Nephron progenitor cell (in vitro differentiated cells): ENCODE results near the gene CACNA1H.

Experiments
- DNase-seq: peaks from one replicate; pipeline ENCODE4 v3.0.0; 2021
- H3K27ac Mint-ChIP-seq: 2 replicates; pipeline ENCODE4 v1.8.0; 2021; ENCODE audit warnings: mild to moderate bottlenecking, moderate library complexity, mixed read lengths
- H3K27me3 Mint-ChIP-seq: 2 replicates; pipeline ENCODE4 v1.8.0; 2021; ENCODE audit warnings: mild to moderate bottlenecking, low read depth, mixed read lengths; ENCODE audit not compliant: poor library complexity
- H3K36me3 Mint-ChIP-seq: 2 replicates; pipeline ENCODE4 v1.8.0; 2021; ENCODE audit warnings: low read depth, mixed read lengths
- H3K4me1 Mint-ChIP-seq: 2 replicates; pipeline ENCODE4 v1.8.0; 2021; ENCODE audit warnings: mixed read lengths
- H3K4me3 Mint-ChIP-seq: 2 replicates; pipeline ENCODE4 v1.8.0; 2021; ENCODE audit warnings: mild to moderate bottlenecking, moderate library complexity, mixed read lengths
- H3K9me3 Mint-ChIP-seq: 2 replicates; pipeline ENCODE4 v1.8.0; 2021; ENCODE audit warnings: mild to moderate bottlenecking, moderate library complexity, mixed read lengths
- TF ChIP-seq, protein P1 (sequence below): fragments of 200-600 bp; sonication (generic); IDR thresholded peaks from 2 replicates; pipeline ENCODE4 v1.5.0; 2021; ENCODE audit warnings: antibody characterized with exemption

The CACNA1H gene

GRCh38 chr16:1216681-1217400 is 63.9 kb downstream of the CACNA1H start:
- H3K9me3 Mint-ChIP-seq, result no peaks in the 10 kb centered on the region
- H3K27ac Mint-ChIP-seq, result no peak overlapping the region
- H3K4me3 Mint-ChIP-seq, result no peak overlapping the region
- DNase-seq, result no peak
- no peaks in the 10 kb centered on the region for H3K4me1 Mint-ChIP-seq
- H3K36me3 Mint-ChIP-seq, result peaks cover 5% of the 10 kb centered on the region
- TF ChIP-seq, protein P1, sequence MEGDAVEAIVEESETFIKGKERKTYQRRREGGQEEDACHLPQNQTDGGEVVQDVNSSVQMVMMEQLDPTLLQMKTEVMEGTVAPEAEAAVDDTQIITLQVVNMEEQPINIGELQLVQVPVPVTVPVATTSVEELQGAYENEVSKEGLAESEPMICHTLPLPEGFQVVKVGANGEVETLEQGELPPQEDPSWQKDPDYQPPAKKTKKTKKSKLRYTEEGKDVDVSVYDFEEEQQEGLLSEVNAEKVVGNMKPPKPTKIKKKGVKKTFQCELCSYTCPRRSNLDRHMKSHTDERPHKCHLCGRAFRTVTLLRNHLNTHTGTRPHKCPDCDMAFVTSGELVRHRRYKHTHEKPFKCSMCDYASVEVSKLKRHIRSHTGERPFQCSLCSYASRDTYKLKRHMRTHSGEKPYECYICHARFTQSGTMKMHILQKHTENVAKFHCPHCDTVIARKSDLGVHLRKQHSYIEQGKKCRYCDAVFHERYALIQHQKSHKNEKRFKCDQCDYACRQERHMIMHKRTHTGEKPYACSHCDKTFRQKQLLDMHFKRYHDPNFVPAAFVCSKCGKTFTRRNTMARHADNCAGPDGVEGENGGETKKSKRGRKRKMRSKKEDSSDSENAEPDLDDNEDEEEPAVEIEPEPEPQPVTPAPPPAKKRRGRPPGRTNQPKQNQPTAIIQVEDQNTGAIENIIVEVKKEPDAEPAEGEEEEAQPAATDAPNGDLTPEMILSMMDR, result no peak
- no peaks in the 10 kb centered on the region for H3K27me3 Mint-ChIP-seq

- no peak for DNase-seq
- peaks cover 5% of the 10 kb centered on the region for H3K36me3 Mint-ChIP-seq
- no peaks in the 10 kb centered on the region for H3K4me1 Mint-ChIP-seq
- TF ChIP-seq, protein P1, result no peak
- no peaks in the 10 kb centered on the region for H3K9me3 Mint-ChIP-seq
- no peak overlapping the region for H3K27ac Mint-ChIP-seq
- no peaks in the 10 kb centered on the region for H3K27me3 Mint-ChIP-seq
- H3K4me3 Mint-ChIP-seq, result no peak overlapping the region
Observed at GRCh38 chr16:1217526-1217925, 64.6 kb downstream of the CACNA1H start.

- peaks cover 5% of the 10 kb centered on the region for H3K36me3 Mint-ChIP-seq
- no peak for DNase-seq
- H3K4me3 Mint-ChIP-seq, result no peak overlapping the region
- H3K9me3 Mint-ChIP-seq, result no peaks in the 10 kb centered on the region
- TF ChIP-seq, protein P1, result no peak
- no peaks in the 10 kb centered on the region for H3K27me3 Mint-ChIP-seq
- no peaks in the 10 kb centered on the region for H3K4me1 Mint-ChIP-seq
- H3K27ac Mint-ChIP-seq, result no peak overlapping the region
Observed at GRCh38 chr16:1218061-1218929, 65.4 kb downstream of the CACNA1H start.

DNA sequence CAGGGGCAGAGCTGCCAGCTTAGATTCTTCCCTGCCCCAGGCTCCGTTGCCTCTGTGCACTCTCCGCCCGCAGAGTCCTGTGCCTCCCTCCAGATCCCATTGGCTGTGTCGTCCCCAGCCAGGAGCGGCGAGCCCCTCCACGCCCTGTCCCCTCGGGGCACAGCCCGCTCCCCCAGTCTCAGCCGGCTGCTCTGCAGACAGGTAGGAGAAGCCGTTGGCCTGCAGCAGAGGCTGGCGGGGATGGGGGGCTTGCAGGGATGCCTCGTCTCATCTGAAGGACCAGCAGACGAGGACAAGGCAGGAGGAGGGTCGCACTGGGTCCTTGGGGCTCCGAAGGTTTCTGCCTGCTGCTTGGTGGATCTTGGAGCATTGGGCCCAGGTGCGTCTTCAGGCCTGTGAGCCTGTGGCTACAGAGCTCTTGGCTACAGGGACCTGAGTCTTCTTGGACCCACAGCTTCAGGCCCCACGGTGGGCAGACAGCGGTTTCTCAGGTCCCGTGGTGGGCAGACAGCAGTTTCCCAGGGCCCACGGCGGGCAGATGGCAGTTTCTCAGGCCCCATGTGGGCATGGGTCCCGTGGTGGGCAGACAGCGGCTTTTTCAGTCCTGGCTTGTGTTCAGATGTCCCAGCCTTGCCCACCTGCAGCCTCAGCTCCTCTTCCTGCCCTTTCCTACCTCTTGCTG is 66.2 kb downstream of the CACNA1H start:
- H3K4me3 Mint-ChIP-seq, result no peak overlapping the region

DNA sequence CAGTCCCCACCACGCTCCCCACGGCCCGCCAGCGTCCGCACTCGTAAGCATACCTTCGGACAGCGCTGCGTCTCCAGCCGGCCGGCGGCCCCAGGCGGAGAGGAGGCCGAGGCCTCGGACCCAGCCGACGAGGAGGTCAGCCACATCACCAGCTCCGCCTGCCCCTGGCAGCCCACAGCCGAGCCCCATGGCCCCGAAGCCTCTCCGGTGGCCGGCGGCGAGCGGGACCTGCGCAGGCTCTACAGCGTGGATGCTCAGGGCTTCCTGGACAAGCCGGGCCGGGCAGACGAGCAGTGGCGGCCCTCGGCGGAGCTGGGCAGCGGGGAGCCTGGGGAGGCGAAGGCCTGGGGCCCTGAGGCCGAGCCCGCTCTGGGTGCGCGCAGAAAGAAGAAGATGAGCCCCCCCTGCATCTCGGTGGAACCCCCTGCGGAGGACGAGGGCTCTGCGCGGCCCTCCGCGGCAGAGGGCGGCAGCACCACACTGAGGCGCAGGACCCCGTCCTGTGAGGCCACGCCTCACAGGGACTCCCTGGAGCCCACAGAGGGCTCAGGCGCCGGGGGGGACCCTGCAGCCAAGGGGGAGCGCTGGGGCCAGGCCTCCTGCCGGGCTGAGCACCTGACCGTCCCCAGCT is 67.3 kb downstream of the CACNA1H start:
- H3K27ac Mint-ChIP-seq, result no peak overlapping the region
- no peaks in the 10 kb centered on the region for H3K4me1 Mint-ChIP-seq
- DNase-seq, result no peak
- H3K9me3 Mint-ChIP-seq, result no peaks in the 10 kb centered on the region
- H3K4me3 Mint-ChIP-seq, result no peak overlapping the region
- TF ChIP-seq, protein P1, result no peak
- peaks cover 5% of the 10 kb centered on the region for H3K36me3 Mint-ChIP-seq
- H3K27me3 Mint-ChIP-seq, result no peaks in the 10 kb centered on the region

More for the DNA sequence above, 66.2 kb downstream of the CACNA1H start:
- no peak overlapping the region for H3K27ac Mint-ChIP-seq
- H3K4me1 Mint-ChIP-seq, result no peaks in the 10 kb centered on the region
- no peak for DNase-seq
- H3K9me3 Mint-ChIP-seq, result no peaks in the 10 kb centered on the region
- H3K27me3 Mint-ChIP-seq, result no peaks in the 10 kb centered on the region
- peaks cover 5% of the 10 kb centered on the region for H3K36me3 Mint-ChIP-seq
- TF ChIP-seq, protein P1, result no peak
